GM18861 (cell line): ENCODE results near the gene NDEL1.

Experiments used
- ATAC-seq: cut with Tn5 transposase; IDR thresholded peaks from one replicate; pipeline ENCODE4 v1.9.1; 2021; ENCODE audit not compliant: unreplicated experiment

Gene NDEL1

GRCh38 chr17:8413328-8413727, 22.4 kb upstream of the NDEL1 start:
- ATAC-seq: no peak

DNA sequence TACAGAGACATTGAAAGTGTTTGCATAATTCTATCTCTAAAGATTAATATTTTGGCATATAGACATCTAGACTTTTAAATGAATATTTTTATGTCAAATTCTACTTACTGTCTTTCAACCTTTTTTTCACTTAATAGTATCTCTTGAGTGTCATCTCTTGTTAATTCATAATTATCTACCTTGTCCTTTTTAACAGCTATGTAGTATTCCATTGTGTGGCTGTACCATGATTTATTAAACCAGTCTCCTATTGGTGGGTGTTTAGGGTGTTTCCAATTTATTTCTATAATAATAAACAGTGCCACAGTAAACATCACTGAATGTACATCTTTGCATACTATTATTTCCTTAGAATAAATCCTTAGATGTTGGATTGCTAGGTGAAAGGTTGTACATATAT, 21.7 kb upstream of the NDEL1 start:
- ATAC-seq: no peak

- ATAC-seq: no peak
These were observed 17.9 kb upstream of the NDEL1 start for GRCh38 chr17:8417806-8418205.

DNA sequence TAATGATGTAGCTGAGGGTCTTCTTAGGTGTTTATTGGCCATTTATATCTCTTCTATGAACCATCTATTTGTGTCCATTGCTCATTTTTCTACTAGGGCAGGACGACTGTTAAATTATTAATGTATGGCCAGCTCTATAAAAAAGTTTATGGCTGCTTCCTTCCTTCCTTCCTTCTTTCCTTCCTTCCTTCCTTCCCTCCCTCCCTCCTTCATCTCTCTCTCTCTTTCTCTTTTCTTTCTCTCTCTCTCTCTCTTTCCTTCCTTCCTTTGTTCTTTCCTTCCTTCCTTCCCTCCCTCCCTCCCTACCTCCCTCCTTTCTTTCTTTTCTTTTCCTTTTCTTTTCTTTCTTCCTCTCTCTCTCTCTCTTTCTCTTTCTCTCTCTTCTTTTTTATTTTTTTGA, 17.2 kb upstream of the NDEL1 start:
- ATAC-seq: no peak

DNA sequence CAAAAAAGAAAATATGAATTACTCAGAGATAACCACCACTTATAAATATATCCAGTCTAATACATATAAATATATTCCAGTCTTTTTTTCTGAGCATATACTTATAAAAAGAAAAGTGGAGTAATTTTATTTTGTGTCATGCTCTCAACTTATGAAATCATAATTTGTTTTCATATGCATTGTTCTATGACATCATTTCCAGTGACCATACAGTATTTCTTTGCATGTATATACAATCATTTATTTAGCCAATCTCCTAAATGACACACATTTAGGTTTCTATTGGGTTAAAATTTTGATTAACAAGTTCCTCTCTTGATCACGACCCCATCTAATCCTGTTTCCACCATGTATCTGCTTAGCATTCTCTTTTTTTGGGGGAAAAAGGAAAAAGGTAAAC, 16.4 kb upstream of the NDEL1 start:
- ATAC-seq: no peak

DNA sequence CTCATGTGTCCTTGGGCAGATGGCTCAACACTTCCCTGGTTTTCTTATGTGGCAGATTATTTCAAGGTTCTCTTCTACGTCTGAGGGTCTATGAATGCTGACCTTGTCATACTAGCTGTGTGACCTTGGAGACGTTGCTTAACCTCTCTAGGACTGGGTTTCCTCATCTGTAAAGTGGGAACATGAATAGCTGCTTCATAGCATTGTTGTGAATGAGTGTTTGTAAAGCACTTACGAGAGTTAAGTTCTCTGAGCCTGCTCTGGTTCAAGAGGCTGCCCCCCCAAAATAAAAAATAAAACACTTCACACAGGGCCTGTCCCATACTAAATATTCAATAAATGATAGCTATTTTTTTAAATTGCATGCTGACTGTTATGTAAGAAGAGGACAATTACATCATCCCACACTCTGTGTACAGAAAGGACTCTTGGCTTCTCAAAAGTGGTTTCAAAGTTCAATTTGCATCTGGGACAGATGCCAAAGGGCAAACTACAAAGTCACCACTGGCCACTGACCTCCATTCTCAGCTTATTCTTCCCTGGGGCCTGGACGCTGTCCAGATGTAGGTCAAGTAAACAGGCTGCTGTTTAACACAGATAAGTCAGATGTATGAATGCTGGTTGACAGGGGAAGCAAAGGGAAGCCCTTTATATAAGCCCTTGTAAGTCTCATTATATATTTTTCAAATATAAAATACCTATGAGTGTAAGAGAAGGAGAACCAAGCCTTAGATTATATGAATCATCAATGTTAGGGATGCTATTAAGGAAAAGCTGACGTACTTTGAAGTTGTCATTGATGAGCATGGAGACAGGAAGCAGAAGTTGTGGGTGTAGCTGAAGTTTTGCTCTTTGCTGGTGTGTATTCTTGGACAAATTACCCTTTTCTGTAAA, 15.4 kb upstream of the NDEL1 start:
- ATAC-seq: no peak

DNA sequence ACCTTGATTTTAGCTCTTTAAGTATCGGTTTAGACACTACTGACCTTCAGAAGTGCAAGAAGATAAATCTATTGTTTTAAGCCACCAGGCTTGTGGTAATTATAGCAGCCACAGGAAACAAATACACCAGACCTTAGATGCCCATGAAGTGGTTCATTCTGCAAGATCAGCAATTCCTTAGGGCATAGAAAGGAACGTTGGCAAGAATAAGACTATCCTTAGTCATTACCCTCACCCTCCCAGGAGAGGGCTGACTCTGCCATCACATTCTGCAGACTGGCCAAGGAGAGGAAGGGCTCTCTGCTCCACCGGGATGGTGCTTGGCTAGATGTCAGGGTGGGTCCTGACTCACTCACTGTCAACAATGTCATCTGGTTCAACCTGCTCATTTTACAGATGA, 14.1 kb upstream of the NDEL1 start:
- no peak for ATAC-seq

DNA sequence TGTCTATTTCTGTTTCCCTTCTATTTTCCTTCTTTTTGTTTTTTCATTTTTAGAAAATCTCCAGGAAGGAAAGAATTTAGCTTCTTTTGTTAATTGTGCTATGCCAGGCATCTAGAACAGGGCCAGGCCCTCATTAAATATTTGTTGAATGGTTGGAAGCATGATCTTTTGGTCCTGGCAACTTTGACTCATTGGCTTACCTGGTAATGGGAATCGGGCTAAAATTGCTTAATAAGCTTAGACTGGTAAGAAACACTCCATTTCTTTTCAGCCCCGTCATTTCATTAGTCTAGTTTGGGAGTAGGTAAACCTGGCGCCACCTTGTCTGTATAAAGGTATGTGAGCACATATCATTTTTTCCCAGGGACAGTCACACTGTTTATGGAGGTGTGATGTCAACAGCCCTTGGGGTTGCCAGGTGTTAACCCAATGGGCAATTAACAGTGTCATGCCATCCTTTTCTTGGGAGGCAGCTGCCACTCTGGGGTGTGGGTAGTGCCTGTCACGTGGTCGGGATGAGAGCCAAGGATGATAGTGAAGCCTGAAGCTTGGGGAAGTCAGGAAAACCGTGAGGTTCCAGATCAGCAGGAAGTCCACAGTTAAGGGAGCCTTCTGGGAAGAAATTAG, 9.5 kb upstream of the NDEL1 start:
- ATAC-seq: no peak

- no peak for ATAC-seq
These were observed 8.9 kb upstream of the NDEL1 start for GRCh38 chr17:8426802-8427201.

DNA sequence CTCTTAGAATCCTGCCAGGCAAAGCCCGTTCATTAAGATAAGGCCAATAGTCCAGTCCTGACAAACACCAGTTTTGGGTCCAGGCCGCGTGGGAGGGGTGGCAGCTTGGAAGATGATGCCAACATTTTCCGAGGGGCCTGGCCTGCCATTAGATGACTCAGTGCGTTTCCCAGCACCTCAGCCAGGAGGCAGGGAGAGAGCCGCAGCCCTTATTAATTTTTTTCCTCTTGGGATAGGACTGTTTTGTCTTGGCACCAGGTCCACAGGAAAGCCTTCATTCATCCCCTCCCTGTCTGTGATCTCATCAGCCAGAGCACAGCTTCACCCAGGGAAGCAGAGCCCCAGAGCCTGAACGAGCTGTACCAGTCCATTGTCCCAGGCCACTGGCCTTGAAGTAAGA, 4.7 kb upstream of the NDEL1 start:
- no peak for ATAC-seq

- peak; percentile 29 for ATAC-seq
These were observed 622 bp downstream of the NDEL1 start for GRCh38 chr17:8436169-8436843.

DNA sequence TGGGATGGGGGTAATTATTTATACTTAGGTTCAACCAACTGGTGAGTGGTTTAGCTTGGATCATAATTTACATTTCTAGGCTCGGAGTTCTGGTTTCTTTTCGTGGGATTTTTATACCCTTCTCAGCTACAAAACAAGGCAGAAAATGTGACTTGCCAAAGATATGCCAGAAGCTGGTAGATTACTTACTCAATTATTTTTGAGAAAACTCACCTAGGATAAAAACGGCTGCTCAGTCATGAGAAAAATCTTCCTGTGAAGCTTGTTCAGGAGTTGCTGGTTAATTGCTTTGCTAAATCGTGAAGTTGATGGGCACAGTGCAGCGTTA, 1.1 kb downstream of the NDEL1 start:
- no peak for ATAC-seq

DNA sequence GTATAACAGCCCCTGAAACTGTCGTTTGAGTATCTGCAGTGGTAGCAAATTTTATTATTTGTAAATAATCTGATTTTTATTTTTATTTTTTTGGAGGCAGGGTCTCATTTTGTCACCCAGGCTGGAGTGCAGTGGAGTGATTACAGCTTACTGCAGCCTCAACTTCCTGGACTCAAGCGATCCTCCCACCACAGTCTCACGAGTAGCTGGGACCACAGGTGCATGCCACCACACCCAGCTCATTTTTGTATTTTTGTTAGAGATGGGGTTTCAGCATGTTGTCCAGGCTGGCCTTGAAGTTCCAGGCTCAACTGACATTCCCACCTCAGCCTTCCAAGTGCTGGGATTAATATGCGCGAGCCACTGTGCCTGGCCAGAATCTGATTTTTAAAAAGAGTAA, 2.8 kb downstream of the NDEL1 start:
- no peak for ATAC-seq

GRCh38 chr17:8439681-8440080, 4.0 kb downstream of the NDEL1 start:
- ATAC-seq: no peak

DNA sequence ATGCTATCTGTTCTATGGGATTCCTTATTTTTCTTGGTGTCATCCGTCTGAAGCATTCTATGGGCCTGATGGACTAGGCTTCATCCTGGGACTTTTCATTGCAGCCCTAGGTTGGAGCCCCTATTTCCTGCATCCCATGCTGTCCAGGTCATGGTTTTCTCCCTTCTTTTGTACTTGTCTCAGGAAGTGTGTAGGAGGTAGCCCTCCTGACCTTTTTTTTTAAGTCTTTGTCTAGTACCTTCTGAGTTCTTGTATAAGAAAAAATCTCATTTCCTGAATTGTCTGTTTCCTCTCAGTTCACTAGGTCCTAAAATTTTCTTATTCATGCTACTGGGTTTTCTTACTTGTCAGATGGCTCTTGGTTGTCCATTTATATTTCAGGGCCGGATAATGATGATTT, 6.0 kb downstream of the NDEL1 start:
- no peak for ATAC-seq

DNA sequence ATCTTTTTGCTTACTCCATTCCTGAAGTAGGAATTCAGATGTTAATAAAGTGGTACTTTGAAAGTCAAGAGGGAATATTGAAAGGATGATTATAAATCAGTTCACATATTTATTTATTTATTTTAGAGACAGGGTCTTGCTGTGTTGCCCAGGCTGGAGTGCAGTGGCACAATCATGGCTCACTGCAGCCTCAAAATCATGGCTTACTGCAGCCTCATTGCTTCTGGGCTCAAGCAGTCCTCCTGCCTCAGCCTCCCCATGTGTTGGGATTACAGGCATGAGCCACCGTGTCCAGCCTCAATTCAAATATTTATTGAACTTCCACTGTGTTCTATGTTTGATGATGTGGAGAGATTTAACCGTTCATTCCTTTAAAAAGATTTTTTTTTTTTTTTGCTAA, 6.6 kb downstream of the NDEL1 start:
- ATAC-seq: no peak

DNA sequence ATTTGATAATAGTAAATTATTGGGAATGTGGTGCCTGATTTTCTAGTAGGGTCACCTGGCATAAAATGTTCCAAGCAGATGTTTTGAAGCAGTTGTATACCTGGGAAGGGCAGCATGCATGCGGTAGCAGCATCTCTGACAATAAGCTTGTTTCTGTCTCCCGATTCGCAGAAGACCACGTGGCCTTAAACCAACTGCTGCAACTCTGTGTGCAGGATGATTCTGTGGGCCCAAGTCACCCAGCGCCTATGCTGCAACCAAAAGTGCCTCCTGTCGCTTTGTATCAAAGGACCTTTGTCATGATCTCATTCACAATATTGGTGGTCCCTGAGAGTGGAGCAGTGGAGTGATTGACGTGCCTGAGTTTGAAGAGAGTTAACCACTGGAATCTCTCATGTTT, 8.1 kb downstream of the NDEL1 start:
- ATAC-seq: no peak

- no peak for ATAC-seq
These were observed 8.8 kb downstream of the NDEL1 start for GRCh38 chr17:8444494-8444893.

DNA sequence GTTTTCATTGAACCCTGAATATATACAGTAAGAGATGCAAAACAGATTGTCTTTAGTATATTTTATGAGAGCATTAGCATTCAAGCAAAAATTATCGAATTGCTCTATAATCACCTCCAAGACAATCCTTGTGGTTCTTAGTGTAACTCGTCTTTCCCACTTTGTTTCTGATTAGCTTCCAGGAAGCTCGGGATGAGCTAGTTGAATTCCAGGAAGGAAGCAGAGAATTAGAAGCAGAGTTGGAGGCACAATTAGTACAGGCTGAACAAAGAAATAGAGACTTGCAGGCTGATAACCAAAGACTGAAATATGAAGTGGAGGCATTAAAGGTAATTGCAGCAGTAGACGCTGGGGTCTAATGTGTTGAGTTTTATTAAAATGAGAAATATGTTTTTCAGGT, 9.9 kb downstream of the NDEL1 start:
- ATAC-seq: no peak

DNA sequence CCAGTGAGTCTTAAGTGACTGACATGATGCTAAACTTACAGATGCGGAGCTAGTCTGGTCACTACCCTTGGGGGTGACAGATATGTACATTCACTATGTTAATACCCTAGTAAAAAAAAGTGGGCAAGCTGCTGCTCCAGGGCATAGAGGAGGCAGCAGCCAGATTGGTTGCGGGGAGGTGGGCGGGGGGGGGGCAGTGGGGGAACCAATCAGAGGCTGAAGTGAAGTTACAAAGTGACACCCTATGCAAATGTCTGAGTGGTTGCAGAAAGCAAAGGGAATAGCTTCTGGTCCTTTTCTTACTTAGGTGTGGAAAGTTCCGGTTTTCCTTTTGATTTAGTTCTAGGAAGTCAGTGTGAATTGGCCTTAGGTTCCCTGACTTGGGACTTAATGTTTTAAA, 12.1 kb downstream of the NDEL1 start:
- ATAC-seq: no peak

DNA sequence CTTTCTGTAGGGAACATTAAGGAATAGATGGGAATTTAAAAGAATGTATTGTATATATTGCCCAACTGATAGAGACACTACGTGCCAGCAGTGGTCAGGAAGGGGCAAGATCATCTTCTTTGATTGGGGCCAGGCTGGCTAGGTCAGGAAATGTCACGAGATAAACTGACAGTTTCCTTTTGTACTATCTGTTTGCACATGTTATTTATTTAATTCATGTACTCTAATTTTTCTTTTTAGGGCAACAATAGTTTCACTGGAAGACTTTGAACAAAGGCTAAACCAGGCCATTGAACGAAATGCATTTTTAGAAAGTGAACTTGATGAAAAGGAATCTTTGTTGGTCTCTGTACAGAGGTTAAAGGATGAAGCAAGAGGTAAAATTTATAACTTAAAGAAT, 12.6 kb downstream of the NDEL1 start:
- ATAC-seq: no peak

GRCh38 chr17:8451933-8452614, 16.4 kb downstream of the NDEL1 start:
- ATAC-seq: no peak
